ENCODE results near the gene CXCL17. TPM values are rescaled to one million over a fixed set of nuclear protein-coding genes. Genes with fewer than 3 reads are reported as not detected.
"Not testable (repeated sequence)": the region's sequence is repeated elsewhere in the genome, so short reads cannot be mapped to it uniquely, and the experiment has no call there.

CXCL17 gene
- total and polyA plus RNA-seq, 2 experiments from 2014 or later: 4.4 to 16.7 TPM

DNA sequence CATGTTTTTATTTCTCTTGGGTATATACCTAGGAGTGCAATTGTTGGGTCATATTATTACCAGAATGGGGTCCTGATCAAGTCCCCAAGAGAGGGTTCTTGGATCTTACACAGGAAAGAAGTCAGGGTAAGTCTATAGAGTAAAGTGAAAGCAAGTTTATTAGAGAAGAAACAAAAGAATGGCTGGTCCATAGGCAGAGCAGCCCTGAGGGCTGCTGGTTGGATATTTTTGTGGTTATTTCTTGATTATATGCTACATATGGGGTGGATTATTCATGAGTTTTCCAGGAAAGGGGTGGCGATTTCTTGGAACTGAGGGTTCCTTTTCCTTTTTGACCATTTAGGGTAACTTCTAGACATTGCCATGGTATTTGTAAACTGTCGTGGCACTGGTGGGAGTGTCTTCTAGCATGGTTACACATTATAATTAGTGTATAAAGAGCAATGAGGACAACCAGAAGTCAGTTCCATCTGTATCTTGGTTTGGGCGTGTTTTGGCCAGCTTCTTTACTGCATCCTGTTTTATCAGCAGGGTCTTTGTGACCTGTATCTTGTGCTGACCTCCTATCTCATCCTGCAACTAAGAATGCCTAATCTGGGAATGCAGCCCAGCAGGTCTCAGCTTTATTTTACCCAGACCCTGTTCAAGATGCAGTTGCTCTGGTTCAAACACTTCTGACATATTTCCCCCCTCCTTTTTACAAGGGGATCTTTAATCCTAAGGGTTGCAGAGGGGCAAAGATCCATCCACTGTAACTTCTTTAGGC lies 44.5 kb upstream of the CXCL17 start:
- H2AFZ ChIP-seq: no peak overlapping the region
- no peak overlapping the region for H3K4me3 ChIP-seq
- no peak overlapping the region for H3K27ac ChIP-seq
- no peaks in the 10 kb centered on the region for H3K9me3 ChIP-seq (ENCODE audit: low read depth)
- no peak for DNase-seq (ENCODE audit: low spot score)
- no peaks in the 10 kb centered on the region for H3K9me2 ChIP-seq (replicated peaks; ENCODE audit: insufficient read depth)
- TF ChIP-seq EZH2 (IDR thresholded peaks at IDR 0.05; ENCODE audit: borderline replicate concordance) (no peak), EZH2phosphoT487 (IDR thresholded peaks at IDR 0.05; ENCODE audit: low read depth, severe bottlenecking, unreplicated experiment) (no peak)
- TF ChIP-seq, protein P1, sequence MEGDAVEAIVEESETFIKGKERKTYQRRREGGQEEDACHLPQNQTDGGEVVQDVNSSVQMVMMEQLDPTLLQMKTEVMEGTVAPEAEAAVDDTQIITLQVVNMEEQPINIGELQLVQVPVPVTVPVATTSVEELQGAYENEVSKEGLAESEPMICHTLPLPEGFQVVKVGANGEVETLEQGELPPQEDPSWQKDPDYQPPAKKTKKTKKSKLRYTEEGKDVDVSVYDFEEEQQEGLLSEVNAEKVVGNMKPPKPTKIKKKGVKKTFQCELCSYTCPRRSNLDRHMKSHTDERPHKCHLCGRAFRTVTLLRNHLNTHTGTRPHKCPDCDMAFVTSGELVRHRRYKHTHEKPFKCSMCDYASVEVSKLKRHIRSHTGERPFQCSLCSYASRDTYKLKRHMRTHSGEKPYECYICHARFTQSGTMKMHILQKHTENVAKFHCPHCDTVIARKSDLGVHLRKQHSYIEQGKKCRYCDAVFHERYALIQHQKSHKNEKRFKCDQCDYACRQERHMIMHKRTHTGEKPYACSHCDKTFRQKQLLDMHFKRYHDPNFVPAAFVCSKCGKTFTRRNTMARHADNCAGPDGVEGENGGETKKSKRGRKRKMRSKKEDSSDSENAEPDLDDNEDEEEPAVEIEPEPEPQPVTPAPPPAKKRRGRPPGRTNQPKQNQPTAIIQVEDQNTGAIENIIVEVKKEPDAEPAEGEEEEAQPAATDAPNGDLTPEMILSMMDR (IDR thresholded peaks at IDR 0.05; ENCODE audit: poor library complexity): no peak
- no peaks in the 10 kb centered on the region for H3K36me3 ChIP-seq (replicated peaks; ENCODE audit: insufficient read depth, low read depth)
- H4K20me1 ChIP-seq (ENCODE audit: insufficient read depth, poor library complexity, severe bottlenecking): no peaks in the 10 kb centered on the region
- H3K79me2 ChIP-seq: no peaks in the 10 kb centered on the region
- H3K27me3 ChIP-seq: no peaks in the 10 kb centered on the region
- no peak overlapping the region for H3K4me2 ChIP-seq
- 68% methylated on average over 3 of the region's 3 CpGs for WGBS (ENCODE audit: low lambda C conversion rate, missing lambda C conversion rate)
- H3K4me1 ChIP-seq (ENCODE audit: insufficient read depth): no peaks in the 10 kb centered on the region

- not testable (repeated sequence) for H3K4me1 ChIP-seq (ENCODE audit: insufficient read depth)
- whole genome bisulfite sequencing (ENCODE audit: low lambda C conversion rate, missing lambda C conversion rate): 81% methylated on average over 4 of the region's 4 CpGs
Measured at GRCh38 chr19:42485036-42485435, 42.3 kb upstream of the CXCL17 start.

GRCh38 chr19:42480335-42481095 lies 37.8 kb upstream of the CXCL17 start:
- Histone ChIP-seq H3K36me3 (replicated peaks; ENCODE audit: insufficient read depth, low read depth) (no peaks in the 10 kb centered on the region), H3K79me2 (no peaks in the 10 kb centered on the region), H2AFZ (no peak overlapping the region), H3K27ac (peak overlapping the region; percentile 74), H4K20me1 (ENCODE audit: insufficient read depth, poor library complexity, severe bottlenecking) (no peaks in the 10 kb centered on the region), H3K4me2 (peak overlapping the region; percentile 50), H3K9me2 (replicated peaks; ENCODE audit: insufficient read depth) (no peaks in the 10 kb centered on the region), H3K27me3 (no peaks in the 10 kb centered on the region), H3K9me3 (ENCODE audit: low read depth) (no peaks in the 10 kb centered on the region), H3K4me3 (no peak overlapping the region), H3K4me1 (ENCODE audit: insufficient read depth) (peaks cover 7% of the 10 kb centered on the region)
- DNase-seq (ENCODE audit: low spot score): peak; percentile 62
- TF ChIP-seq, protein P1 (IDR thresholded peaks at IDR 0.05; ENCODE audit: poor library complexity): no peak
- TF ChIP-seq EZH2phosphoT487 (IDR thresholded peaks at IDR 0.05; ENCODE audit: low read depth, severe bottlenecking, unreplicated experiment): no peak
- no peak for TF ChIP-seq EZH2 (IDR thresholded peaks at IDR 0.05; ENCODE audit: borderline replicate concordance)
- WGBS (ENCODE audit: low lambda C conversion rate, missing lambda C conversion rate): 23% methylated on average over 7 of the region's 7 CpGs

More at GRCh38 chr19:42485036-42485435, 42.3 kb upstream of the CXCL17 start:
- H2AFZ ChIP-seq; H3K9me2 ChIP-seq (replicated peaks; ENCODE audit: insufficient read depth); H4K20me1 ChIP-seq (ENCODE audit: insufficient read depth, poor library complexity, severe bottlenecking); DNase-seq (ENCODE audit: low spot score); H3K27me3 ChIP-seq; H3K36me3 ChIP-seq (replicated peaks; ENCODE audit: insufficient read depth, low read depth); H3K27ac ChIP-seq; H3K4me3 ChIP-seq; H3K4me2 ChIP-seq; H3K79me2 ChIP-seq; H3K9me3 ChIP-seq (ENCODE audit: low read depth): not testable (repeated sequence)

DNA sequence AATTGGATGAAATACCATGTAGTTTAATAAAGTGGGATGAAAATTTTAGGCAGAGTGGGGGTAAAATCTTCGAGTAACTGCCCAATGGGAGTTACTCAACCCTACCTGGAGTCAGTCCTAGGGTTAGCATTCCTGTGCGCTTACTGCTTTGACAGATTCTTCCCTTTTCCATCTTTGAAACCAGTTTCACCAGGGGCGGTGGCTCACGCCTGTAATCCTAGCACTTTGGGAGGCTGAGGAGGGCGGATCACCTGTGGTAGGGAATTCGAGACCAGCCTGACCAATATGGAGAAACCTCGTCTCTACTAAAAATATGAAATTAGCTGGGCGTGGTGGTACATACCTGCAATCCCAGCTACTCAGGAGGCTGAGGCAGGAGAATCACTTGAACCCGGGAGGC lies 37.0 kb upstream of the CXCL17 start:
- DNase-seq (ENCODE audit: low spot score): no peak
- no peak overlapping the region for H3K4me3 ChIP-seq
- no peak overlapping the region for H3K4me2 ChIP-seq
- TF ChIP-seq, protein P1 (IDR thresholded peaks at IDR 0.05; ENCODE audit: poor library complexity): no peak
- TF ChIP-seq EZH2 (IDR thresholded peaks at IDR 0.05; ENCODE audit: borderline replicate concordance) (no peak), EZH2phosphoT487 (IDR thresholded peaks at IDR 0.05; ENCODE audit: low read depth, severe bottlenecking, unreplicated experiment) (no peak)
- 98% methylated on average over 9 of the region's 9 CpGs for WGBS (ENCODE audit: low lambda C conversion rate, missing lambda C conversion rate)
- no peak overlapping the region for H3K27ac ChIP-seq
- H3K4me1 ChIP-seq (ENCODE audit: insufficient read depth): peaks cover 7% of the 10 kb centered on the region
- no peaks in the 10 kb centered on the region for H3K79me2 ChIP-seq
- H3K36me3 ChIP-seq (replicated peaks; ENCODE audit: insufficient read depth, low read depth): no peaks in the 10 kb centered on the region
- H4K20me1 ChIP-seq (ENCODE audit: insufficient read depth, poor library complexity, severe bottlenecking): no peaks in the 10 kb centered on the region
- H3K27me3 ChIP-seq: no peaks in the 10 kb centered on the region
- no peak overlapping the region for H2AFZ ChIP-seq
- H3K9me2 ChIP-seq (replicated peaks; ENCODE audit: insufficient read depth): no peaks in the 10 kb centered on the region
- no peaks in the 10 kb centered on the region for H3K9me3 ChIP-seq (ENCODE audit: low read depth)
